ENCODE measurements around the gene CDS1.
"Not testable (repeated sequence)": the region's sequence is repeated elsewhere in the genome, so short reads cannot be mapped to it uniquely, and the experiment has no call there.

Gene CDS1

DNA sequence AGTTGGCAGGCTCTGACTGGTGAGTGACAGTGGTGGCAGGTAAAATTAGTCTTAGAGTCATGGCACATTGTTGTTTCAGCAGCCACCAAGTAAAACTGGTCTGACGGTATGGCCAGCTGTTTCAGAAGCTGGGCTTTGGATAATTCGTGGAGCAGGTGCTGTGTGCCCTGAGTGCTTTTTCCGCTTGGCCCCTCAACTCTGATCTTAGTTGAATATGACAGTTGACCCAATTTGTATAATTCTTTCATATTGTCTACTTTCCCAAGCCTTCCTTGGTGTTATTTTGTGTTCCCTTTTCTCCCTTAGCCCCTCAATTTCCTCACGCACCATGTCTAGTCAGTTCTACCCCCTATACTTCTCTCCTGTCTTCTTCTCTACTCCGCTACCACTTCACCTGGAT, 32.0 kb downstream of the CDS1 start:
- no peak for DNase-seq

DNA sequence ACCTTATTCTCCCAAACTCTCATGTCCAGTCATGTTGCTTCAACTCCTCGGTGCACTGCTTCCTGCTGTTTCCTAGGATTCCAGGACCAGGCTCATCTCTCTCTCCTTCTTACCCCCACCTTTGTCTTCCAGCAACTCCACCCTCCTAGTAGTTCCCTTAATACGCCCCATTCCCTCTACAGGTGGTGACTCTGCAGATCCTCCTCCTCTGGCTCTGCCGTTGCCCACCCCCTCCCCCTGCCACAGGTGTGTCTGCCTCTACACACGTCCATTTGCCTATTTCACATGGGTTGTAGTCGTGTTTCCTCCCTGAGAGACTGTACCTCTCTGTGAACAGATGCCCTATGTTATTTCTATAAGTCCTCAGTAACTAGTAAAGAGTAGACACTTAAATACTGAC, 32.4 kb downstream of the CDS1 start:
- DNase-seq: no peak

DNA sequence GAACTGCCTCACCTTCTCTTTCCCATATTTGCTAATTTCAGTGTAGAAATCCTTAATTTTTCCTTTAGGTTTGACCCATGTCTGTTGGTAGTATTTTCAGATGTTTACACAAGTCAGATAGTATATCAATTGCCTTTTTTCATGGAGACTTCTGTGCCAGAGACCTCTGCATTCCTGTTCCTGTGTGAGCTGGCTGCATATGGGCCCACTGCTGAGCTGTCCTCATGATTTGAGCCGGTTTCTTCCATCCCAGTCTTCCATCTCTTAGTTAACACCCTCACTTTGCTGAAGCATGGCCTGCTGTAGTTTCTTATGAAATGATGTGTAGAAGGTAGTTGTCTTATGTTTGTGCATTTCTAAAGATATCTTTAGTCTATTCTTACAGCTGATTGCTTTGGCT, 40.0 kb downstream of the CDS1 start:
- DNase-seq: no peak

DNA sequence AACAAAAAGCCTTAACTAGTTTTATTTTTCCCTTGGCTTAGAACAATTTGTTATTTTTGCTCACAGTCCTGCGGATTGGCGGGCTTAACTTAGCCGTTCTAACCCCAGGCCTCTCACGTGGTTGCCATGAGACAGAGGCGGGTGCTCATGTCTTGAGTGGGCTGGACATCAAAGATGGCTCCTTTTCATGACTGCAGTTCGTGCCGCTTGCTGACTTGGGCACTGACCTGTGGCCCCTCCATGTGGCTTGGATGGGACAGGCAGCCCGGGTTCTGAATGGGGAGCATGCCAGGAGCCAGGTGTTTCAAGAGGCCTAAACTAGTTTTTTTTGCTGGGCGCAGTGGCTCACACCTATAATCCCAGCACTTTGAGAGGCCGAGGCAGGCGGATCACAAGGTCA, 40.7 kb downstream of the CDS1 start:
- DNase-seq: no peak

DNA sequence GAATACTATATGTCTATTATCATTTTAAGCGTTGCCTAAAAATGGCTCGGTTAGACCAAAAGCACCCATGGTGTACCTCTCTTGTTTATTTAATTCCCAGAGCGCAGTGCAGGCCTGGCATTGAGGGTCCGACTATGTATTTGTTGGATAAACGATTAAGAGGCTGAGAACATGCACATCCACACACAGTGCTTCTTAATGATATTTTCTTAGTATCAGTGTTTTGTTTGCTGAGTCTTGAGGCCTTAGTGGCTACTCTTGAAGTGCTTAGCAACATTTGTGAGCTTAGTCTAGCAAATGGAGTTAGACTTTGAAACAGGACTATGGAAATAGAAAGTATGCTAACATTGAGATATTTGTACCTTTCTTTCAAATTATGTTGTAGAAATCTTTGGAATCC, 43.7 kb downstream of the CDS1 start:
- DNase-seq: no peak

DNA sequence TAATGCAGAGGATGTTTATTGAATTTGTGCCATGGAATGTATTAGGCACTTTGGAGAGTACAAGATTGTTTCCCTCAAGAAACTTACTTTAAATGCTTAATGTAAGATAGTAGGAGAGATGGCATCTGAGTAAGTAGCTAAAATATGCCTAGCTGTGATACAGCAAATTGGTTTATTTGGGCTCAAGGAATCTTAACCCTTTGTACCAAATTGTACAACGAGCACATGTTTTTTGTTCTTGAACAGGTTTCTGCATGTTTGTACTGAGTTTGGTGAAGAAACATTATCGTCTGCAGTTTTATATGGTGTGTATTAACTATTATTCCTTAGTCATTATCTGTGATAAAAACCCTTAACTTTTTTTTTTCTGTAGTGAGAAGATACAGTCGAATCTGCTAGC, 48.6 kb downstream of the CDS1 start:
- no peak for DNase-seq

DNA sequence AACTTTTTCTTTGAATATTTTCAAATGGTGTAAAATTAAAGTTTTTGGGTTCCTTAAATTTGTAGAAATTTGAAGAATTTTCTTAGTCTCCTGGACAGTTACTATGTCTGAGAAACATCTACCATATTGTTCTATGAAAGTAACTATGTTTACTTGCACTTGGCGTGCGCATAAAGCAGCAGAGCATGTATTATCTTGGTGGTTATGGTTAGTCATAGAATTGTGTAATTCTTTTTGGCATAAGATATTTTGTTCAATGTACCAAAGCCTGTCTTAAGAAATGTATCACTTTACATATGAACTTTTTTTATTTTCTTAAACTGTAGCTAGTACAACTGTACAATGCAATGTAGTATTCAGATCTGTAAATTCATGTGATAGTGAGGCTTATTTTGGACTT, 49.2 kb downstream of the CDS1 start:
- no peak for DNase-seq

DNA sequence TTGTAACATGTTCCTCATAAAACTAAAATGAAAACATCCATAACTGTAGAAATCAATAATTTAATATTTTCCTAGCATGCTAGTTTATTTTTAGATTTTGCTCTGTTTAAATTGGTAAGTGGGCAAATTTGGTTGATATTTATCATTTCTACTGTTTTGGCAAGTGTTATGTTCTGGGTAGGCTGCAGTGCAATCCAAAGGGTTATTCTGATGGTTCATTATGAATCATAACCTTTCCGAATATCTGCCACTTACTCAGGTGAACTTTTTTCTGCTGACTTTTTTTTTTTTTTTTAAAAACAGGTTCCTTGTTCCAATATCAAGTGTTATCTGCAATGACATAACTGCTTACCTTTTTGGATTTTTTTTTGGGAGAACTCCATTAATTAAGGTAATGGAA, 52.0 kb downstream of the CDS1 start:
- no peak for DNase-seq

DNA sequence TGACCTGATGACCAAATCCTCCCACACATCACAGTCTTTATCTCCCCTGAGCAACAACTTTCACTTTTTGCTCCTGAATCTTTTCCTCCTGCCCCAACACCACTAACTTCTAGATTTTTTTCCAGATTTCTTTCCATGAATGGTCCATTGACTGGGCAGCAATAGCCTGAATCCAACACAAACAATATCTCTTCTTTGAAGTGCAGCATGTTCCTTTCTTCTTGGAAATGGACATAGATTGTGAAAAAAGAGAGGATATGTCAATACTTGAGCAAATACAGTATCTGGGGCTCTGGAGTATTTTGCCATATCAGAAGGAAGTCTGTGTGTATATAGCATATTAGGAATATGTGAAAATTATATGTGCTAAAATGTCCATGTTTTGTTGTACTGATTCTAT, 55.2 kb downstream of the CDS1 start:
- DNase-seq: no peak

DNA sequence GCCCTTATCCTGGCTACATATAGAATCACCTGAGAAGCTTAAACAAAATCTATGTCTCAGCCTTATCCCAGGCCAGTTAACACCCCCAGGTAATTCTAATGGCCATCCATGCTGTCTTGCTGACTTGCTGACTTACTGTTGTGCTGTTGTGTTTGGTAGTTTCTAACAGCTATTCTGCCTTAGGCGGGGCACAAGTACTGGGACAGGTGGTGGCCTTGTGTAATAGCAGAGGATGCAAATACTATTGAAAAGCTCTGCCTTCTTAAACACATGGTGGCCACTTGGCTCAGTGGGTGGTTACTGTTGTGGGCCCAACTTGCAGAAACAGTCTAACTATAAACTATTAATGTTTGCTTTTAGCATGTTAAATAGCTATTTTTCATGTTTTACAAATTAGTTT, 56.2 kb downstream of the CDS1 start:
- no peak for DNase-seq

DNA sequence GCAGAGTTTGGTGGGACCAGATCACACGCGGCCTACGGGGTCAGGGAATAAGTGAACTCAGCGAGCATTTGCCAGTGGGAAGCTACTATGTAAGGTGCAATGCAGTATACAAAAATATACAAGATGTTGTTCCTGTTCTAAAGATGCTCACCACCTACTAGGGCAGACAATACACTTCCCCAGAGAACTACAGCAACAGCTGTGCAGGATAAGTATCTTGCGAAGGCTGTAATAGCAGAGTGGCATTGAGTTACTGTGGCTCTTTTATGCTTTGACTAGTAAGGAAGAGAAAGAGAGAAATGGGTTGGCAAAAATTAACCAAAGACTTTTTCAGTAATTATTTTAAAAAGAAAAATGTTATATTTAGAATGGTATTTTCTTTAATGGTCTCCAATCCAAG, 61.2 kb downstream of the CDS1 start:
- DNase-seq: no peak

DNA sequence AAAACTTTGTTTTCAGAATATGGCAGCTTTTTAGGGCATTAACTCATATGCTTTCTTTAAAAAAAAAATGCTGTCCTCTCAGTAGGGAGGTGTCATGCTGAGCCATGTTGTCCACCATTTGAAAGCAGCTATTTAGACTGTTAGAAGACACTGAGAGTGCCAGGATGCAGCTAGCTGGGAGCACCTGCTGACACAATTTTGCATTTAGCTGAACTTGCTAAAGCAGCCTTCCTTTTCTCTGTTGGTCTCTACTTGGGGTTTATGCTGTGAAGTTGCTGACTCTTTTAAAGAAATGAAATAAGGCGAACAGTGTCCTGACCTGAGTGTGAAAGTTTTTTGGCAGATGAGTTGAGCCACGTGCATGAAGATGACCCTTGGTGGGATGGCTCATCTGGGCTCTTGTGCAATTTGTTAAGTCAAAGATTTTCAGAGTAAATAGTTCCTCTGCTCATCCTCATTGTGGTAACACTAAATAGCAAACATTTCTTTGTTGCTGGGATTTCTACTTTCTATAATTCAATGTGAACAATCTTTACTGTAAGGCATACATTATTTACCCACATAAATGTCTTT, 64.5 kb downstream of the CDS1 start:
- no peak for DNase-seq

DNA sequence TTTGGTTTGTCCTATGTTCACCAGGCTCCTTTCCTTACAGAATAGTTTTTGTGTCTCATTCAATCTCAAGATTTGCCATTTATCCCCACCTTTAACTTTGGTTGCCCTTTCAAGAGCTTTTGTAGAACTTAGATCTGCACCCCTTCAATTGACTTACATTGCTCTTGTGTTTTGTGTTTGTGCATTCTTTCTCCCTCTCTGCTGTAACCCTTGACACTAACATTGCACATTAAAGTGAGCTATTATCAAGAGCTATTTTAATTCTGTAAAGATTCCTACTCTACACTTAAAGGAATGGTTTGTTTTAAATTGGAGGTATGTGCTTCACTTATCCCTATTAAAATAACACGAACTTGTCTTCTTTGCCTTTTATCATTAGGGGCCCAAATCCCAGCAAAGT, 65.3 kb downstream of the CDS1 start:
- DNase-seq: no peak

DNA sequence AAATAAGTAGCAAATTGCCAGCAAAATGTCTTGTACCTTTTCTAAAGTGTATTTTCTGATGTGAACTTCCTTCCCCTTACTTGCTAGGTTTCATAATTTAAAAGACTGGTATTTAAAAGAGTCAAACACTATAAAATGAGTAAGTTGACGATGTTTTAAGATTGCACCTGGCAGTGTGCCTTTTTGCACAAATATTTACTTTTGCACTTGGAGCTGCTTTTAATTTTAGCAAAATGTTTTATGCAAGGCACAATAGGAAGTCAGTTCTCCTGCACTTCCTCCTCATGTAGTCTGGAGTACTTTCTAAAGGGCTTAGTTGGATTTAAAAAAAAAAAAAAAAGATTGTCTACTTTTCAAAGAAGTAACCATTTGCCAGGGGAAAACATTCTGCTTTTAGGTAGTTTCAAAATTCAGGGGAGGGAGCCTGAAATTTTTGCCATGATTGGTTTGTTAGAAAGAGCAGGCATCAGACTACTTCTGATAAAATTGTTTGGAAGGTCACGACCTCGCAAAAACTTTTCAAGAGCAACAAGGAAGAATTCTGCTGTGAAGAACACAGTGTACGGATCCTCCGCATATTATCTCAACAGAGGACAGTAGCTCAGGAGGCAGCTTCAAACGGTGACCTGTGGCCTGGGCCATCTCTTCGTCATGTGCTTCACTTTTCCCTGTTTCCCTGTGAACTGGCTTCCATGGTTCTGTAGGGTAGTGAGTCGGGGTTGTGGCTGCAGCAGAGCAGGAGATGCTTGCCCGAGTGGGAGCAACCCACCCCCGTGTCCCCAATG, 66.1 kb downstream of the CDS1 start:
- no peak for DNase-seq

DNA sequence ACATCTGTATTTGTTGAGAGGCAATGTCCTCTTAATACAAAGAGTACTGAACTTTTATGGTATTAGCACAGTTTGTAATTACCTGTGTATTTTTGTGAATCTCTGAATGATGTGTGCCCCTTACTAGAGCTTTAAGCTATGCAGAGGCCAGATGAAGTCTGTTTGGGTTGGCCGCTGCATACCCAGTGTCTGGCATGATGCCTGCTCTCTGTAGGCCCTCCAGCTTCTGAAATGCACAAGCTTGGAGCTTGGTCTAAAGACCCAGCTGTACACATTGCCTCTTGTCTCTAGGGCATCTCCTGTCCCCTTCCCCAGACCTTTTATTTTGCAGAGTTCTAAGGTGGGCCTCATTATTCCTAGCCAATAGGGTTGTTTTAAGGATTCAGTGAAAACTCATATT, 68.6 kb downstream of the CDS1 start:
- DNase-seq: no peak

DNA sequence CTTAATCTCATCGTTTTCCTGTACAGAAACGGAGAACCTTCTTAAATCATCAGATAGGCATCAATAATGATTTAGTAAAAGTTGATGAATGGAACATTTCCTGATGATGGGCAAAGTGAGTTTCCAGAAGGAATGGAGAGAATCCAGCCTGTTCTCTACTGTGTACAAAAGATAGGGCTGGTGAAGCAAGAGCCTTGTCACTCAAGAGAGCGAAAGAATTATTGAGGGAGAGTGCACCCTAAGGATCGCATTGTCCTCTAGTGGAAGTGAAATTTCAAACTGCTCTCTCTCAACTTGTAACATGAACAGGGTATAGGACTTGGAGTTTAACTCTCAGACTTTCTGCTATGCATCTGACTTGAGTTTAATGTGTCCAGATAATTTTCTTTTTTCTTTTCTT, 69.6 kb downstream of the CDS1 start:
- no peak for DNase-seq

DNA sequence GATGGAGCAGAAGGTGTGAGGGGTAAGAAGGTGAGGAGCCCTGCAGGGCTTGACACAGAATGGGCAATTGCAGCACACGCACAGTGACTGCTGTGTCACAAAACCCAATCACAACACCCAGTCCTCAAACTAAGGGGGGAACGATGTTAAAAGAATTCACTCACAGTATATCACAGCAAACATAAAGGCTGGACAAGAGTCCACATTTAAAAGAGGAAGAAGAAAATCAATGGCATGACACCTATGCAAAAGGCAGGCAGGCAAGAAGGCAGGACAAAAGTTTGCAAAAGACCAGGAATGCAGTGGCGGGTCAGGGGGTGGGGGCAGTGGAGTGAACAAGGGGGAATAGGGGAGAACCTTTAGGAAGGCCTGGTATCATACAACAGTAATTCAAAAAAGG, 77.7 kb downstream of the CDS1 start:
- no peak for DNase-seq

DNA sequence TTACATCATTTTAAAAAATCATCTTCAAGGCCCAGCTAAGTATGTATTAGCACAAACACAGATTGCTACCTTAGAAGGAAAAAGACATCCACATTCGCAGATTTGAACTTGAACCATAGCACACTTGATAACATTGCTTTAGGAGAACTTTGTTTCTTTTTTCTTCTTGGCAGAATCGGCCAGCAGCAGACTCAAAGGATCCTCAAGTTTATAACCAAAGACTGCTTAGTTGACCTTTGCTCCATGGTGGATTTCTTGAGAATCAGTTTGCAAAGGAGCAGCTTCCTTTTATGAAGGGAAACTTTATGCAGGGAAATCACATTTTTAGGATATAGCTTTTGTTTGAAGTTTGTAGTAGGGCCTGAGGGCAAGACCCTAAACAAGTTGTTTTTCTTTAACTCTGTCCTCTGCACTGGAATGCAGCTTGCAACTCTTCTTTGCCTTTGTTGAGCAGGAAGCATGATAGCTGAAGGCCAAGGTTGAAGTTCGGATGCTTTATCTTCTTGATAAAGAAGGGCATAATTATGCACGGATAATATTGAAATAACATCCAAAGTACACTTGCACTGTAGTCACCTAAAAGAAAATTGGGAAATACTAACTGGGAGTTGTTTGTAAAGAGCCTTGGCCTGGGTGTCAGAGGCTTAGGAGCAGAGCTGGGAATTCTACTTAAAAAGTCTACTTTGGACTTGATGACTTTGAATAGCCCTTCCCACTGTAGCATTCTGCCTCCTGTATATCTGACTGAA, 78.4 kb downstream of the CDS1 start:
- no peak for DNase-seq

DNA sequence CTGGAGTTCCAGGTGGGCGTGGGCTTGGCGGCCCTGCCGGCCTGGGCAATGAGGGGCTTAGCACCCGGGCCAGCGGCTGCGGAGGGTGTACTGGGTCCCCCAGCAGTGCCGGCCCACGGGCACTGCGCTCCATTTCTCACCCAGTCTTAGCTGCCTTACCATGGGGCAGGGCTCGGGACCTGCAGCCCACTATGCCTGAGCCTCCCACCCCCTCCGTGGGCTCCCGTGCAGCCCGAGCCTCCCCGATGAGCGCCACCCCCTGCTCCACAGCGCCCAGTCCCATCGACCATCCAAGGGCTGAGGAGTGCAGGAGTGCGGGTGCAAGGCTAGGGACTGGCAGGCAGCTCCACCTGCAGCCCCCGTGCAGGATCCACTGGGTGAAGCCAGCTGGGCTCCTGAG, 81.8 kb downstream of the CDS1 start:
- not testable (repeated sequence) for DNase-seq

DNA sequence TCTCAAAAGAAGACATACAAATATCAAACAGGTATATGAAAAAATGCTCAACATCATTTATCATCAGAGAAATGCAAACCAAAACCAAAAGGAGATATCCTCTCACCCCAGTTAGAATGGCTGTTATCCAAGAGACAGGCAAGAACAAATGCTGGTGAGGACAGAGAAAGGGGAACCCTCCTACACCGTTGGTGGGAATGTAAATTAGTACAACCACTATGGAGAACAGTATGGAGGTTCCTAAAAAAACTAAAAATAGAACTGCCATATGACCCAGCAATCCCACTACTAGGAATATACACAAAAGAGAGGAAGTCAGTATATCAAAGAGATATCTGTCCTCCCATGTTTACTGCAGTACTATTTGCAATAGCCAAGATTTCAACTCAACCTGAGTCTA, 83.5 kb downstream of the CDS1 start:
- DNase-seq: no peak

DNA sequence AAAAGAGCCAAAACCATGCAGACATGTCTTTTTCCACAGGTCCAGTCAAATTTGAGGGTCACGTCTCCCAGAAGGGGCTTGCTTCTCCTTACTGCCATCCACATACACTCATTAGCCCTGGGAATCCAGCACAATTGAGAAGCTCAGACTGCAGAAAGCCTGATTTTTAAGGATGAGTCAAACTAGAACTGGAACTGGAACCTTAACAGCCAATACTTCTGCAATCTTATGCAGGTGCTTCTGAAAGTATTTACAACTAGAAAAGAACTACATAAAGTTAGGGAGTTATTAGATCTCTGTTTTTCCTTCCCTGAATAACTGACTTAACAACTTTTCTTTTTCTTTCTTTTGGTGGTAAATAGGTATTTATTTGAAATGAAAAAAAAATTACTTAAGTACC, 86.3 kb downstream of the CDS1 start:
- no peak for DNase-seq

DNA sequence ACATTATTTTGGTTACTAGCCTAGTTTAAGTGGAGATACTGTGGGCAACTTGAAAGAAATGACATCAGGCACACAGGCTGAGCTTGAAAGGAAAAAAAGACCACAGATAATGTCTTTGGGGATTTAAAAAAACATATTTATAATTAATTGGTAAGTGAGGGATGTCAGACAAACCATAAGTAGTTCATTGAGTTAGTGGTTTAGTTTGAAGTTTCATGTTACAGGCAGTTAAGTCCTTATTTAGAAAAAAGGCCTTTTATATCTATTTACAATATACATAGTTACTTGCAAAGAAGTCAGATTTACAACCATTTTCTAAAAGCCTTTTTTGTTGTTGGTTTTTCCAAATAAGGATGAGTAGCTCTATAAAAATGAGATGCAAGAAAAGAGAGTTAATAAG, 89.2 kb downstream of the CDS1 start:
- no peak for DNase-seq

DNA sequence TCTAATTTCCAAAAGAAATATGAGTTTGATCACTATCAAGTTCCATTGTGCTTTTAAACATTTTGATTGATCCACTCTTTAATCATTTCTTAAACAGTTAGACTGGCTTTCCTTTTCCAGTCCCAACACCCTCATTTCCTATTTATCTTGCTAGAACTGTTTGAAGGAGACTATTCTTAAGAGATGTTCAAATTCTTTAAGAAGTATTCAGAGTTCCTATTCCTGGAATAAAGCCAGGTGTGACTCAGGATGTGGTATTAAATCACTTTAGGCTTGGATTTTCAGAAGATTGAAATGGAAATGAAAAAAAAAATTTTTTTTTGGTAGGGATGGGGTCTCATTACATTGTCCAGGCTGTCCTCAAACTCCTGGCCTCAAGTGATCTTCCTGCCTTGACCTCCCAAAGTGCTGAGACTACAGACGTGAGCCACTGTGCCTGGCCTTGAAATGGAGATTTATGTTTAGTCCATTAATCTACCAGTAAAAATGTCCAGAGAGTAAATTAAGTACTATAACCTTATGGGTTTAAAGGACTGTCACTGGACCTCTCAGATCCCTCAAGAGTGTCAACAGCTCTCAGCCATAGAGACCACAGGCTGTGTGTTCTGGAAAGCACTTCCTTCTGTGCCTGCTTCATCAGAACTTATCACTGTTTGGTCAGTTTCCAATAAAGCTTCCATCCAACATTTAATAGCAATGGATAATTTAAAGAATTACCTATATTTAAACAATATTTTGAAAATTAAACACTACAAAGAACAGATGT, 90.7 kb downstream of the CDS1 start:
- DNase-seq: no peak

DNA sequence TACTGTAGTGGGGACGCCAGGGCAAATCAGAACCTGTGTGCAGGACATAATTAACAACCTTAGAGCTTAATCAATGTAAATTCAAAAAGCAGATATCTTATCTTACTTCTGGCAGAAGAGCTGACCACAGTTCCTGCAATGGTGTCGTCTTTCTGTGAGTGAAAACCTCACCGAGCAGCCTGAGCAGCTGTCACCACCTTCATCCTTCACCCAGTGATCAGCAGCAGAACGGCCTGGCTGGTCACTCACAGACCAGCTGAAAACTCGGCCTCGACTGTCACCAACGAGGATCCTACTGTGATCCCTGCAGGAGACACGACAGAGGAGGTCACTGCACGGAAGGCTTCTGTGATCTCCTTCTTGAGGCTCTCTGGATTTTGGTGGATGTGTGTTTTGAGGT, 94.2 kb downstream of the CDS1 start:
- no peak for DNase-seq
